Measurements from ENCODE around the gene STUB1. TPM values are rescaled to one million over a fixed set of nuclear protein-coding genes. Genes with fewer than 3 reads are reported as not detected.

STUB1 gene
- total and polyA plus RNA-seq, 10 of the 15 experiments (the other 5 are each of a cell fraction or from before 2014, with no cell fraction given): 4.2 to 136 (median 67.1) TPM

GRCh38 chr16:642189-643049, 37.8 kb upstream of the STUB1 start (continued):
- TF ChIP-seq CHD1 (IDR thresholded peaks at IDR 0.05; ENCODE audit: low read depth, low read length): no peak
- no peak for TF ChIP-seq SKIL (IDR thresholded peaks at IDR 0.05; ENCODE audit: low read depth, poor library complexity, severe bottlenecking)
- no peak for TF ChIP-seq CBFB (IDR thresholded peaks at IDR 0.05; ENCODE audit: low read depth)
- no peak for TF ChIP-seq RELA (IDR thresholded peaks at IDR 0.05; ENCODE audit: borderline replicate concordance, partially characterized antibody)
- TF ChIP-seq HDAC6 (IDR thresholded peaks at IDR 0.05; ENCODE audit: unreplicated experiment): peak; percentile 31
- no peak for TF ChIP-seq TBL1XR1 (IDR thresholded peaks at IDR 0.05; ENCODE audit: low read depth, low read length)
- no peak for TF ChIP-seq ZBTB4 (CRISPR knock-in tag; IDR thresholded peaks at IDR 0.05)
- peak; percentile 40; the same call in 1 of the 2 replicates for TF ChIP-seq RUNX3 (IDR thresholded peaks at IDR 0.05; ENCODE audit: low read length)
- no peak for TF ChIP-seq CEBPB (IDR thresholded peaks at IDR 0.05; ENCODE audit: borderline replicate concordance in 1 of 2, low read depth in 2 of 2, low read length in 2 of 2)
- no peak for TF ChIP-seq JUND (IDR thresholded peaks at IDR 0.05; ENCODE audit: low read depth, low read length)
- TF ChIP-seq SMAD1 (IDR thresholded peaks at IDR 0.05; ENCODE audit: low read depth, partially characterized antibody): no peak
- TF ChIP-seq EZH2 (IDR thresholded peaks at IDR 0.05; ENCODE audit: borderline replicate concordance, control insufficient read depth, low read depth, low read length): no peak
- TF ChIP-seq ASH2L (IDR thresholded peaks at IDR 0.05; ENCODE audit: borderline replicate concordance, low read depth): no peak
- 0 out of 2 replicates have a peak, but pooled peaks have one; percentile 6 for TF ChIP-seq TCF3 (IDR thresholded peaks at IDR 0.05; ENCODE audit: borderline replicate concordance, insufficient read depth, low read depth, low read length)
- TF ChIP-seq PAX8 (IDR thresholded peaks at IDR 0.05): no peak
- no peak for TF ChIP-seq CBX5 (IDR thresholded peaks at IDR 0.05; ENCODE audit: low read depth)
- TF ChIP-seq NR2F1 (conservative IDR thresholded peaks at IDR 0.05): 0 out of 2 replicates have a peak, but pooled peaks have one; percentile 65
- peak; percentile 65; the same call in 1 of the 2 replicates for TF ChIP-seq NKRF (conservative IDR thresholded peaks at IDR 0.05)
- TF ChIP-seq BHLHE40 (IDR thresholded peaks at IDR 0.05; ENCODE audit: borderline replicate concordance in 1 of 2, low read depth in 2 of 2, low read length in 1 of 2): peak; percentile 76 to 80; a peak in 3 of 4 replicates
